Measurements from ENCODE around the gene CYP27B1.
A peak's percentile ranks its signal among the peaks of the same experiment; 100 is the strongest.
"Not testable (repeated sequence)": the region's sequence is repeated elsewhere in the genome, so short reads cannot be mapped to it uniquely, and the experiment has no call there.

CYP27B1 gene

GRCh38 chr12:57783466-57783801 lies 16.6 kb upstream of the CYP27B1 start:
- DNase-seq = no peak

- peak; percentile 98 for DNase-seq
Measured at GRCh38 chr12:57782608-57783465, 16.0 kb upstream of the CYP27B1 start, which contains the start of gene TSFM. Gene TSFM, plus strand, starts transcription at chr12:57782787. Its CDS starts 15 bp downstream, at chr12:57782802.

GRCh38 chr12:57782243-57782607 lies 15.3 kb upstream of the CYP27B1 start:
- DNase-seq = no peak

- DNase-seq = no peak
Measured at GRCh38 chr12:57781801-57782200, 14.9 kb upstream of the CYP27B1 start.

- no peak for DNase-seq
Measured at GRCh38 chr12:57781244-57781643, 14.4 kb upstream of the CYP27B1 start.

GRCh38 chr12:57780284-57780897 lies 13.5 kb upstream of the CYP27B1 start:
- no peak for DNase-seq

GRCh38 chr12:57779736-57780135 lies 12.9 kb upstream of the CYP27B1 start:
- DNase-seq = no peak

GRCh38 chr12:57777911-57778310 lies 11.0 kb upstream of the CYP27B1 start:
- DNase-seq = no peak

- no peak for DNase-seq
Measured at GRCh38 chr12:57777367-57777766, 10.5 kb upstream of the CYP27B1 start.

GRCh38 chr12:57776247-57776587 lies 9.3 kb upstream of the CYP27B1 start:
- no peak for DNase-seq

- DNase-seq = no peak
Measured at GRCh38 chr12:57775563-57776246, 8.8 kb upstream of the CYP27B1 start.

- no peak for DNase-seq
Measured at GRCh38 chr12:57775044-57775443, 8.2 kb upstream of the CYP27B1 start.

GRCh38 chr12:57774634-57775033 lies 7.8 kb upstream of the CYP27B1 start:
- DNase-seq = not testable (repeated sequence)

GRCh38 chr12:57772429-57773322 lies 5.8 kb upstream of the CYP27B1 start, which contains the start of gene EEF1AKMT3:
Gene EEF1AKMT3, plus strand, starts transcription at chr12:57772614. Its CDS starts 111 bp downstream, at chr12:57772725.
- no peak for DNase-seq

- DNase-seq = peak; percentile 80
Measured at GRCh38 chr12:57771873-57772428, 5.1 kb upstream of the CYP27B1 start, which contains the start of gene METTL1. Gene METTL1, minus strand, starts transcription at chr12:57772105. Its CDS starts 22 bp downstream, at chr12:57772083.

GRCh38 chr12:57771236-57771872 lies 4.5 kb upstream of the CYP27B1 start:
- DNase-seq = peak; percentile 62

GRCh38 chr12:57770734-57771133 lies 3.9 kb upstream of the CYP27B1 start:
- DNase-seq = no peak

- DNase-seq = no peak
Measured at GRCh38 chr12:57769594-57769993, 2.7 kb upstream of the CYP27B1 start.

GRCh38 chr12:57767876-57768275 lies 998 bp upstream of the CYP27B1 start:
- DNase-seq = no peak

- no peak for DNase-seq
Measured at GRCh38 chr12:57767305-57767698, 424 bp upstream of the CYP27B1 start.

- DNase-seq = no peak
Measured at GRCh38 chr12:57765698-57766463, 997 bp downstream of the CYP27B1 start.
